SU-DHL-6 (cell line): ENCODE data around the gene ITGAE.

Experiments
- H2AFZ ChIP-seq: fragments of 200-600 bp; sonication (generic); 2 replicates; pipeline ENCODE4 v1.6.1; 2014; ENCODE audit warnings: low read depth, mild to moderate bottlenecking, moderate library complexity, mixed read lengths, antibody characterized with exemption, low read length; ENCODE audit not compliant: severe bottlenecking
- H3F3A ChIP-seq: fragments of 200-600 bp; shearing (Covaris generic); 2 replicates; pipeline ENCODE4 v1.6.0; 2016; ENCODE audit warnings: antibody characterized with exemption, mild to moderate bottlenecking; ENCODE audit not compliant: insufficient read depth
- H3K27ac ChIP-seq: fragments of 200-600 bp; sonication (generic); 2 replicates; pipeline ENCODE4 v1.5.1; 2016; ENCODE audit warnings: low read depth, mild to moderate bottlenecking, low read length, moderate library complexity, mixed read lengths
- H3K27me3 ChIP-seq: fragments of 200-600 bp; sonication (generic), shearing (Covaris generic); 2 replicates; pipeline ENCODE4 v1.6.0; 2014; ENCODE audit warnings: mild to moderate bottlenecking, low read length
- H3K36me3 ChIP-seq: fragments of 200-600 bp; sonication (generic); 2 replicates; pipeline ENCODE4 v1.6.1; 2014; ENCODE audit warnings: mild to moderate bottlenecking, low read length, mixed read lengths
- H3K4me2 ChIP-seq: fragments of 300-600, 200-600 bp; shearing (Covaris generic), sonication (generic); 2 replicates; pipeline ENCODE4 v1.6.0; 2014; ENCODE audit warnings: low read length, low read depth, mild to moderate bottlenecking; ENCODE audit not compliant: poor library complexity, severe bottlenecking
- H3K4me3 ChIP-seq: fragments of 200-600 bp; sonication (generic); 2 replicates; pipeline ENCODE4 v1.5.1; 2014; ENCODE audit warnings: antibody characterized with exemption, low read length, mild to moderate bottlenecking, mixed read lengths; ENCODE audit not compliant: insufficient read depth, poor library complexity, severe bottlenecking
- H3K79me2 ChIP-seq: fragments of 200-600 bp; sonication (generic); 2 replicates; pipeline ENCODE4 v1.6.1; 2014; ENCODE audit warnings: mild to moderate bottlenecking, low read length, moderate library complexity; ENCODE audit not compliant: insufficient read depth
- H3K9ac ChIP-seq: fragments of 200-600 bp; sonication (generic); 2 replicates; pipeline ENCODE4 v1.7.0; 2014; ENCODE audit warnings: mild to moderate bottlenecking, low read length
- H3K9me2 ChIP-seq: fragments of 200-600 bp; sonication (generic); replicated peaks from 2 replicates; pipeline ENCODE4 v1.6.1; 2014; ENCODE audit warnings: low read length; ENCODE audit not compliant: insufficient read depth
- H3K9me3 ChIP-seq: fragments of 200-600 bp; sonication (generic); 2 replicates; pipeline ENCODE4 v1.6.1; 2014; ENCODE audit warnings: low read length, mixed read lengths; ENCODE audit not compliant: insufficient read depth
- H4K20me1 ChIP-seq: fragments of 200-600 bp; sonication (generic); 2 replicates; pipeline ENCODE4 v1.6.1; 2014; ENCODE audit warnings: low read depth, mild to moderate bottlenecking, antibody characterized with exemption, low read length, moderate library complexity, mixed read lengths
- CTCF ChIP-seq: fragments of 200-600 bp; sonication (generic); IDR thresholded peaks from one replicate; pipeline ENCODE4 v1.5.1; 2017; ENCODE audit warnings: antibody characterized with exemption, mild to moderate bottlenecking, low read length, moderate library complexity; ENCODE audit not compliant: insufficient read depth, poor library complexity, severe bottlenecking
- EZH2phosphoT487 ChIP-seq: fragments of 200-600 bp; sonication (generic), shearing (Covaris generic); conservative IDR thresholded peaks from 2 replicates; pipeline ENCODE4 v1.6.1; 2018; ENCODE audit warnings: mild to moderate bottlenecking, antibody characterized with exemption, low read length, moderate library complexity, mixed read lengths

The ITGAE gene

DNA sequence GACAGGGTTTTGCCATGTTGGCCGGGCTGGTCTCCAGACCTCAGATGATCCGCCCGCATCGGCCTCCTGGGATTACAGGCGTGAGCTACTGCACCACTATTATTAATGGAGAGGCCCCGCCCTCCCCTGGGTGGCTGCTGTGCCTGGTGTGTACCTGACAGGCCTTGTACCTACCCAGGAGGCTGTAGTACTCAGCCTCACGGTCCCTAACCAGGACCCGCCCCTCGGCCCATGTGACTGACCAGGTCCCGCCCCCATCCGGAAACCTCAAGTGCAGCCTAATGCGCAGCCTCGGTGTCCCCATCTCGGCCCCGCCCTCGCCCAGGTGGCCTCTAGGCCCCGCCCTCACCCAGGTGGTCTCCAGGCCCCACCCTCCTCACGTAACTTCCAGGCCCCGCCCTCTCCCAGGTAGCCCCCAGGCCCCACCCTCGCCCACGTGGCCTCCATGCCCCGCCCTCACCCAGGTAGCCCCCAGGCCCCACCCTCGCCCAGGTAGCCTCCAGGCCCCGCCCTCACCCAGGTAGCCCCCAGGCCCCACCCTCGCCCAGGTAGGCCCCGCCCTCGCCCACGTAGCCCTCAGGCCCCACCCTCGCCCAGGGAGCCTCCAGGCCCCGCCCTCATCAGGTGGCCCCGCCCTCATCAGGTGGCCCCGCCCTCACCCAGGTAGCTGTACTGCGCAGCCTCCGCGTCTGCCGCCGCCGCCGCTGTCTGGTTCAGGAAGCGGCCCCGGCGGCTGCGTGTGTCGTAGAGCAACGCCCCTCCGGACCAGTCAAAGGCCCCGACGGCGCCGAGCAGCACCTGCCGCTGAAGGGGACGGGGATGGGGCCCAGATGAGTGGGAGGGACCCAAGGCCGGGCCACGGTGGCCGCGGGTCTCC, 46.3 kb downstream of the ITGAE start:
- Histone ChIP-seq H3K4me2 (peak overlapping the region; percentile 34), H3K79me2 (no peaks in the 10 kb centered on the region), H3K27me3 (no peaks in the 10 kb centered on the region), H3K36me3 (no peaks in the 10 kb centered on the region), H3K9ac (peak overlapping the region; percentile 41; the same call in 1 of the 2 replicates), H4K20me1 (no peaks in the 10 kb centered on the region), H3K9me2 (no peaks in the 10 kb centered on the region), H3K4me3 (no peak overlapping the region), H2AFZ (peak overlapping the region; percentile 92), H3K27ac (no peak overlapping the region), H3K9me3 (peaks cover under 1% of the 10 kb centered on the region; the same call in 1 of the 2 replicates), H3F3A (peaks cover 6% of the 10 kb centered on the region; the same call in 1 of the 2 replicates)
- TF ChIP-seq CTCF (no peak), EZH2phosphoT487 (no peak)

- H3K27ac ChIP-seq = no peak overlapping the region
- no peaks in the 10 kb centered on the region for H3K79me2 ChIP-seq
- TF ChIP-seq CTCF (no peak), EZH2phosphoT487 (no peak)
- no peak overlapping the region for H3K4me2 ChIP-seq
- H3K9me2 ChIP-seq = no peaks in the 10 kb centered on the region
- H3K9me3 ChIP-seq = no peaks in the 10 kb centered on the region
- H3K4me3 ChIP-seq = no peak overlapping the region
- H3K9ac ChIP-seq = no peak overlapping the region
- H3K27me3 ChIP-seq = no peaks in the 10 kb centered on the region
- no peaks in the 10 kb centered on the region for H3K36me3 ChIP-seq
- H3F3A ChIP-seq = peaks cover 6% of the 10 kb centered on the region; the same call in 1 of the 2 replicates
- no peaks in the 10 kb centered on the region for H4K20me1 ChIP-seq
- no peak overlapping the region for H2AFZ ChIP-seq
These were observed 46.9 kb downstream of the ITGAE start for GRCh38 chr17:3754066-3754457.

GRCh38 chr17:3753624-3754023, 47.4 kb downstream of the ITGAE start:
- Histone ChIP-seq H4K20me1 (no peaks in the 10 kb centered on the region), H3K4me2 (no peak overlapping the region), H3K27ac (no peak overlapping the region), H3K9ac (no peak overlapping the region), H3F3A (peaks cover 6% of the 10 kb centered on the region; the same call in 1 of the 2 replicates), H3K9me2 (no peaks in the 10 kb centered on the region), H3K27me3 (no peaks in the 10 kb centered on the region), H2AFZ (no peak overlapping the region), H3K36me3 (no peaks in the 10 kb centered on the region), H3K9me3 (no peaks in the 10 kb centered on the region), H3K4me3 (no peak overlapping the region), H3K79me2 (no peaks in the 10 kb centered on the region)
- no peak for TF ChIP-seq EZH2phosphoT487
- no peak for TF ChIP-seq CTCF
